Esophagus squamous epithelium (tissue), 5 donors: ENCODE results near the gene ITPK1. TPM values are rescaled to one million over a fixed set of nuclear protein-coding genes. Genes with fewer than 3 reads are reported as not detected.

Source experiments
- DNase-seq: peaks from one replicate; lab custom pipeline; 2025; lab: John Stamatoyannopoulos, UW
- H3K27ac ChIP-seq, 4 donors: fragments of 200-600 bp; sonication (generic); one replicate each; pipeline ENCODE4 v1.5.1; 2016 to 2019; ENCODE audit warnings: mild to moderate bottlenecking in 1 of 4
- H3K27me3 ChIP-seq, 4 donors: fragments of 200-600 bp; sonication (generic); 1 replicate in 3 of 4; 2 replicates in 1 of 4; pipeline versions ENCODE4 v1.5.1 to v1.6.0; 2017 to 2021; ENCODE audit warnings: antibody characterized with exemption in 1 of 4
- H3K36me3 ChIP-seq, 3 donors: fragments of 200-600 bp; sonication (generic); one replicate each; pipeline ENCODE4 v1.5.1; 2016 to 2019
- H3K4me1 ChIP-seq, 3 donors: fragments of 200-600 bp; sonication (generic); one replicate each; pipeline ENCODE4 v1.5.1; 2017 to 2019
- H3K4me3 ChIP-seq, 4 donors: fragments of 200-600 bp; sonication (generic); 1 replicate in 3 of 4; 2 replicates in 1 of 4; pipeline ENCODE4 v1.5.1; 2016 to 2019; ENCODE audit warnings: mild to moderate bottlenecking in 2 of 4, moderate library complexity in 1 of 4
- H3K9me3 ChIP-seq, 3 donors: fragments of 200-600 bp; sonication (generic); one replicate each; pipeline ENCODE4 v1.5.1; 2016 to 2019
- POLR2A ChIP-seq, 4 donors: fragments of 450-650 bp; IDR thresholded peaks; one replicate each; pipeline ENCODE4 v1.6.1; 2017; ENCODE audit warnings: antibody characterized with exemption in 4 of 4, mild to moderate bottlenecking in 4 of 4, moderate library complexity in 3 of 4
- WGBS, 2 donors: methylation state at CpG; one replicate each; pipeline ENCODE4 v1.1.5; 2018; 5-methylcytosine and 5-hydroxymethylcytosine counted together
- intact Hi-C: fragments of 100-400 bp; cut with DNase I; formaldehyde crosslinking; loops from one replicate; pipeline ENCODE4 v1.15.0; 2022
- total RNA-seq, 4 donors: library from RNA; depleted of rRNA; stranded (reverse); fragments of >200 nt; gene quantifications; one replicate each; pipeline ENCODE4 v1.1.0, GENCODE V29; 2016
- TF ChIP-seq, protein P1 (sequence below), 6 experiments: fragments of 450-650 bp in 4 of 6; fragments of 200-600 bp in 2 of 6; sonication (generic) in 2 of 6; IDR thresholded peaks; one replicate each; pipeline ENCODE4 v1.5.1; 2016 to 2019; ENCODE audit warnings: antibody characterized with exemption in 6 of 6, mild to moderate bottlenecking in 4 of 6, moderate library complexity in 4 of 6
- donor health status: DM: yes; HTN: yes; CAD: no.

Gene ITPK1
- total RNA-seq, 4 donors from 2014 or later: 14.2 to 34.5 (median 25.8) TPM

DNA sequence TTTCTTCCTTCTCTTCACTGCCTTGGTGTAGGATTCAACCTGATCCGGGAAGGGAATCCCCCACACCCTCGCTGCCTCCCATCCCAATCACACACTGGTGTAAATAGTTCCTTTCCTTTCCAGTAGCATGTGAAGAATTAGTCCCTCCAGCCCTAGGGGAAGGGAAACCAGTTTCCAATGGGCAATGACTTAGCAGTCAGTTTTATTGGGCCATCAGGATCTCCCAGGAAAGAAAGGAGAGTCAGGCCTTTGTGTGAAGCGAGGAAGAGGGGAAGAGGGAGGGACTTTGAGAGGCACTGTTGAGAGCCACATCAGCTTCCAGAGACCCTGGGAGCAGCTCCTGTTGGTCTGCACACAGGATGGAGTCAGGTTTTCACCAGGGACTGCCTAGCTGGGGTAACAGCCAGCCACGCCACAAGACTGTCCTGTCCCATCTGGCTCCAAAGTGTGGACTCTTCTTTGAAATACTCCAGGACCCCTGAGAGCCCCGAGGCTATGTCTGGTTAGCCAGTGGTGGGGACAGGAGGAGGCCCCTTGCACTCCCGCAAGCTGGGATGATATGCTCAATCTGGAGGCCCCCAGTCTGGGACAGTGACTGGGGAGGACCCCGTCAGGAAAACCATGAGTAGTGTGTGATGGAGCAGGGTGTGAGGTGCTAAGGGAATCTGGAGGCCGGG, 41.1 kb upstream of the ITPK1 start:
- DNase-seq: no peak
- TF ChIP-seq POLR2A (IDR thresholded peaks at IDR 0.05): no peak
- TF ChIP-seq, protein P1, sequence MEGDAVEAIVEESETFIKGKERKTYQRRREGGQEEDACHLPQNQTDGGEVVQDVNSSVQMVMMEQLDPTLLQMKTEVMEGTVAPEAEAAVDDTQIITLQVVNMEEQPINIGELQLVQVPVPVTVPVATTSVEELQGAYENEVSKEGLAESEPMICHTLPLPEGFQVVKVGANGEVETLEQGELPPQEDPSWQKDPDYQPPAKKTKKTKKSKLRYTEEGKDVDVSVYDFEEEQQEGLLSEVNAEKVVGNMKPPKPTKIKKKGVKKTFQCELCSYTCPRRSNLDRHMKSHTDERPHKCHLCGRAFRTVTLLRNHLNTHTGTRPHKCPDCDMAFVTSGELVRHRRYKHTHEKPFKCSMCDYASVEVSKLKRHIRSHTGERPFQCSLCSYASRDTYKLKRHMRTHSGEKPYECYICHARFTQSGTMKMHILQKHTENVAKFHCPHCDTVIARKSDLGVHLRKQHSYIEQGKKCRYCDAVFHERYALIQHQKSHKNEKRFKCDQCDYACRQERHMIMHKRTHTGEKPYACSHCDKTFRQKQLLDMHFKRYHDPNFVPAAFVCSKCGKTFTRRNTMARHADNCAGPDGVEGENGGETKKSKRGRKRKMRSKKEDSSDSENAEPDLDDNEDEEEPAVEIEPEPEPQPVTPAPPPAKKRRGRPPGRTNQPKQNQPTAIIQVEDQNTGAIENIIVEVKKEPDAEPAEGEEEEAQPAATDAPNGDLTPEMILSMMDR (IDR thresholded peaks at IDR 0.05): no peak
- Histone ChIP-seq H3K27ac (no peak overlapping the region), H3K4me3 (no peak overlapping the region), H3K9me3 (no peaks in the 10 kb centered on the region), H3K36me3 (no peaks in the 10 kb centered on the region), H3K27me3 (no peaks in the 10 kb centered on the region), H3K4me1 (no peaks in the 10 kb centered on the region)
- intact Hi-C loops: no loop called here
- 69 to 74% methylated on average over 3 to 4 of the region's 8 CpGs for WGBS, 2 donors

DNA sequence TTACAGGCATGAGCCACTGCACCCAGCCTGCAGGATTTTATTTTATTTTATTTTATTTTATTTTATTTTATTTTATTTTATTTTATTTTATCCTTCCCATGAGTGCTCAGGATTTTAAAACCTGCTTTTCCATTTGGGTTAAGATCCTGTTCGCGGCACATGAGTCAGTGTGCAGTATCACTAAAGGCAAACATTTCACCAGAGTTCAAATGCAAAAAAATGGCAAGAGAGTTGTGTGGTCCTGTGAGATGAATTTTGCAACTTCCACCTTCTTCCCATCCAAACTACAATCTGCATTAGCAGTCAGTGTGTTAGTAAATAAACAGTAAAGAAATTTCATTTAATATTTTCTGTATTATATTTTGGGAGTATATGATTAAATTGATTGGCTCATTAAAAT, 39.9 kb upstream of the ITPK1 start:
- no peak overlapping the region for H3K4me3 ChIP-seq
- no peak overlapping the region for H3K27ac ChIP-seq
- H3K36me3 ChIP-seq: no peaks in the 10 kb centered on the region
- 67 to 71% methylated on average over 2 of the region's 2 CpGs for WGBS, 2 donors
- TF ChIP-seq POLR2A (IDR thresholded peaks at IDR 0.05): no peak
- TF ChIP-seq, protein P1 (IDR thresholded peaks at IDR 0.05): no peak
- intact Hi-C loops: no loop called here
- DNase-seq: no peak
- no peaks in the 10 kb centered on the region for H3K27me3 ChIP-seq
- H3K9me3 ChIP-seq: no peaks in the 10 kb centered on the region
- peaks cover 0 to 6% (median 0%) of the 10 kb centered on the region in 3 donors for H3K4me1 ChIP-seq

DNA sequence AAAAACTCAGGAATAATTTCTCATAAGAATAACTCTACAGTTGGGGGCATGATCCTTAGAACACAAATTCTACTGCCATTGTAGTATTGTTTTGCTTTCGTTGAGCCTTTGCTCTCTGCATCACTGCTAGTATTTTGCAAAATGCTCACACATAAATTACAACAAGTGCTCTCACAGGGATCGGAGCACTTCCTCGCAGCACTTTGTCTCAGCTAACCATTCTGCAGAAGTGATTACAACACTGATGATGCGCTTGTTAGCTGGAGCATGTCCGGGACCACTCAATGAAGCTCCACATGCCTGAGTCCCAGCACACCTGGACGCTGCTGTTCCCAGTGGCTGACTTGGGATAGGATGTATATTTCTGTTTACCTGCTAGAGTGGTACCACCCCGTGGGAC, 37.4 kb upstream of the ITPK1 start:
- no peak overlapping the region for H3K27ac ChIP-seq
- TF ChIP-seq POLR2A (IDR thresholded peaks at IDR 0.05): no peak
- TF ChIP-seq, protein P1 (IDR thresholded peaks at IDR 0.05): no peak
- peaks cover 0 to 12% (median 0%) of the 10 kb centered on the region in 3 donors for H3K4me1 ChIP-seq
- no peaks in the 10 kb centered on the region for H3K36me3 ChIP-seq
- no peak for DNase-seq
- 71 to 83% methylated on average over 7 of the region's 7 CpGs for whole genome bisulfite sequencing, 2 donors
- intact Hi-C loops: no loop called here
- no peaks in the 10 kb centered on the region for H3K9me3 ChIP-seq
- no peak overlapping the region for H3K4me3 ChIP-seq
- H3K27me3 ChIP-seq: no peaks in the 10 kb centered on the region

DNA sequence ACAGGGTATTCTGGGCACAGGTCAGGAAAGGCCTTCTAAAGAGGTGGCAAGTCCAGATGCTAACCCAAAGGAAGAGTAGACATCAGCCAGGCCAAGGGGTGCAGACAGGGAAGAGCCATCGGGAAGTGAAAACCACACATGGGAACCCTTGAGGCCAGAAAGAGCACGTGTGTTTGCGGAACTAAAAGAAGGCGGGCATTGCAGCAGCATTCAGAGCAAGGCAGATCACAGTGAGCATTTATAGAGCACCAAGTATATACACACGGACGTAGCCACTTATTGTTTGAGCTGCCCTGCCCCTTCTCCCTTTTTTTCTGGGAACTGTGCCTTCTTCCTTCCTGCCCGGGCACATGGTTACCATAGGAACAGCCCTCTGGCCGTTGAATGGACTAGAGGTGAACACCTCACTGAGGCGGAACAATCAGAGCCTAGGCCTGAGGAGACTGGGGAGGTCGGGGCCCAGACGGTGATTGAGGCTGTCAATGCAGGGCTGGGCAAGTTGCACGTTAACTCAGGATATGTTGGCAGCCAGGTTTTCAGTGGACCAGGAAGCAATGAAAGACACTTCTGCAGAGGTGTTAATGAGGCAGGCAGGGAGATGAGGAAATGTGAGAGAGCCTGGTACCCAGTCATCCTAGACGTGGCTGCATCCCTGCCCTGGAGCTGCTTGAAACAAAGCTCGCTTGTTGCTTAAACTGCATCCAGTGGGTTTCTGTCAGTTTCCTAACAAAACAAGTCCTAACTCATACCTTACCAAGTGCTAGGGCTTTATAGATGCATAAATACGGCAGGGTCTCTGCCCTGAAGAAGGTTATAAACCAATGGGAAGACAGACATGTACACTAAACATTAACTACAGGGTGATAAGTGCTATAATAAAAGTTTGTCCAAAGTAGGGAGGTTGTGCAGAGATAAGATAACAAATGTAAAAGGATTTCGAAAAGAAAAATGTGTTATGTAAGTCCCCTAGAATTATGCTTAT, 34.8 kb upstream of the ITPK1 start:
- Histone ChIP-seq H3K4me3 (no peak overlapping the region), H3K27ac (no peak overlapping the region), H3K36me3 (no peaks in the 10 kb centered on the region), H3K4me1 (peaks cover 0 to 12% (median 0%) of the 10 kb centered on the region in 3 donors), H3K27me3 (no peaks in the 10 kb centered on the region), H3K9me3 (no peaks in the 10 kb centered on the region)
- DNase-seq: no peak
- 34 to 40% methylated on average over 11 to 15 of the region's 16 CpGs for WGBS, 2 donors
- TF ChIP-seq POLR2A (IDR thresholded peaks at IDR 0.05): no peak
- TF ChIP-seq, protein P1 (IDR thresholded peaks at IDR 0.05): no peak
- intact Hi-C loops: no loop called here

DNA sequence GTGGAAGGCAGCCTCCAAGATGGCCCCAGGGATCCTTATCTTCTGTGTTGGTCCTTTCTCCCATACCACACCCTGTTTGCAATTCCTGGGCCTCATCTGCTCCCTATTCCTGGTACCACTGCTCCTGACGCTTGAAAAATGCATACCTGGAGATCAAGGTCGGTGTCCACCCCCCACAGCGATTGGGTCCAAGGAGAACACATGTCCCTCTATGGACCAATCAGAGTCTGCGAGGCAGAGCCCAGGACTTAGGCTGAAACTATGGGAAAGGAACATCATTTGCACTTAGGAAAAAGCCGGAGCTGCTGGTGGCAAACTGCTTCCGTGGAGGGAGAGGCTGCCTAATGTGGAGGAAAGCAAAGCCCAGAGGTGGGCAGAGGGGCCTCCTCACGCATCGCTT, 33.3 kb upstream of the ITPK1 start:
- intact Hi-C loops: no loop called here
- no peak overlapping the region for H3K4me3 ChIP-seq
- H3K36me3 ChIP-seq: no peaks in the 10 kb centered on the region
- no peaks in the 10 kb centered on the region for H3K9me3 ChIP-seq
- no peak for DNase-seq
- no peaks in the 10 kb centered on the region for H3K27me3 ChIP-seq
- H3K27ac ChIP-seq: no peak overlapping the region
- WGBS, 2 donors: 90 to 96% methylated on average over 7 to 8 of the region's 8 CpGs
- TF ChIP-seq, protein P1 (IDR thresholded peaks at IDR 0.05): no peak
- no peak for TF ChIP-seq POLR2A (IDR thresholded peaks at IDR 0.05)
- H3K4me1 ChIP-seq: peaks cover 0 to 12% (median 0%) of the 10 kb centered on the region in 3 donors
